ENCODE measurements around the gene ITSN1.

- TF ChIP-seq CTCF (IDR thresholded peaks at IDR 0.05) (no peak), EP300 (IDR thresholded peaks at IDR 0.05) (no peak), POLR2AphosphoS5 (IDR thresholded peaks at IDR 0.05) (no peak), POLR2A (IDR thresholded peaks at IDR 0.05) (no peak)
Observed at GRCh38 chr21:33643658-33644311, 1.5 kb downstream of the ITSN1 start.
